Liver (tissue), 9 donors: ENCODE data around the gene HTR3A. TPM values are rescaled to one million over a fixed set of nuclear protein-coding genes. Genes with fewer than 3 reads are reported as not detected.

Experiments used
- DNase-seq: peaks from one replicate; pipeline ENCODE4 v3.0.0-alpha.2; 2017; ENCODE audit warnings: low spot score
- H3K27ac ChIP-seq, 2 donors: one replicate each; pipeline ENCODE4 v1.7.0; 2013; ENCODE audit warnings: inconsistent platforms in 2 of 2, low read length in 2 of 2, control low read depth in 1 of 2, low read depth in 1 of 2, mild to moderate bottlenecking in 1 of 2
- H3K27me3 ChIP-seq, 4 donors: one replicate each; pipeline versions ENCODE4 v1.6.1 to v1.7.0; 2013; ENCODE audit warnings: low read length in 3 of 4, inconsistent platforms in 1 of 4, mild to moderate bottlenecking in 1 of 4, moderate library complexity in 1 of 4; ENCODE audit not compliant: control insufficient read depth in 4 of 4, insufficient read depth in 4 of 4
- H3K36me3 ChIP-seq, 4 donors: one replicate each; pipeline versions ENCODE4 v1.6.1 to v1.7.0; 2013; ENCODE audit warnings: low read length in 3 of 4, mild to moderate bottlenecking in 3 of 4, low read depth in 1 of 4, moderate library complexity in 1 of 4; ENCODE audit not compliant: control insufficient read depth in 4 of 4, insufficient read depth in 3 of 4
- H3K4me1 ChIP-seq, 4 donors: one replicate each; pipeline versions ENCODE4 v1.6.1 to v1.7.0; 2013; ENCODE audit warnings: low read length in 3 of 4, mild to moderate bottlenecking in 3 of 4, moderate library complexity in 1 of 4; ENCODE audit not compliant: control insufficient read depth in 4 of 4, insufficient read depth in 4 of 4
- H3K4me3 ChIP-seq, 3 donors: one replicate each; pipeline versions ENCODE4 v1.6.1 to v1.7.0; 2013; ENCODE audit warnings: low read length in 3 of 3, control low read depth in 1 of 3, low read depth in 1 of 3, mild to moderate bottlenecking in 1 of 3
- H3K9ac ChIP-seq, 2 donors: one replicate each; pipeline ENCODE4 v1.7.0; 2013; ENCODE audit warnings: low read length in 2 of 2, mild to moderate bottlenecking in 2 of 2, moderate library complexity in 2 of 2, control low read depth in 1 of 2, low read depth in 1 of 2
- H3K9me3 ChIP-seq, 4 donors: one replicate each; pipeline versions ENCODE4 v1.6.1 to v1.7.0; 2013; ENCODE audit warnings: low read length in 3 of 4; ENCODE audit not compliant: control insufficient read depth in 4 of 4
- CTCF ChIP-seq: fragments of 150-350 bp; IDR thresholded peaks from 2 replicates; pipeline ENCODE4 v1.5.1; 2017; ENCODE audit warnings: improper control_type of control experiment, low read depth, low read length; ENCODE audit not compliant: missing input control
- EGR1 ChIP-seq, 2 donors: IDR thresholded peaks; 2 replicates each; pipeline ENCODE4 v1.6.1; 2016 to 2018; ENCODE audit warnings: antibody characterized with exemption in 2 of 2, low read depth in 2 of 2
- FOXA1 ChIP-seq: IDR thresholded peaks from 2 replicates; pipeline ENCODE4 v1.6.1; 2016; ENCODE audit warnings: antibody characterized with exemption
- FOXA2 ChIP-seq: IDR thresholded peaks from 2 replicates; pipeline ENCODE4 v1.6.1; 2016; ENCODE audit warnings: antibody characterized with exemption
- HNF4A ChIP-seq, 2 donors: conservative IDR thresholded peaks; 2 replicates each; pipeline ENCODE4 v1.6.1; 2016; ENCODE audit warnings: antibody characterized with exemption in 2 of 2, mild to moderate bottlenecking in 2 of 2
- JUND ChIP-seq, 2 donors: IDR thresholded peaks; 2 replicates each; pipeline ENCODE4 v1.6.1; 2016; ENCODE audit warnings: antibody characterized with exemption in 2 of 2
- MAX ChIP-seq: IDR thresholded peaks from 2 replicates; pipeline ENCODE4 v1.6.1; 2016; ENCODE audit warnings: antibody characterized with exemption
- NR2F2 ChIP-seq: IDR thresholded peaks from 2 replicates; pipeline ENCODE4 v1.6.1; 2016; ENCODE audit warnings: antibody characterized with exemption
- RAD21 ChIP-seq, 2 donors: IDR thresholded peaks; 2 replicates each; pipeline ENCODE4 v1.6.1; 2016; ENCODE audit warnings: antibody characterized with exemption in 2 of 2, mild to moderate bottlenecking in 2 of 2
- REST ChIP-seq: IDR thresholded peaks from 2 replicates; pipeline ENCODE4 v1.6.1; 2016; ENCODE audit warnings: antibody characterized with exemption, mild to moderate bottlenecking
- TAF1 ChIP-seq: conservative IDR thresholded peaks from 2 replicates; pipeline ENCODE4 v1.6.1; 2016; ENCODE audit warnings: antibody characterized with exemption, mild to moderate bottlenecking
- YY1 ChIP-seq: IDR thresholded peaks from 2 replicates; pipeline ENCODE4 v1.6.1; 2016; ENCODE audit warnings: antibody characterized with exemption, mild to moderate bottlenecking
- ZBTB33 ChIP-seq: IDR thresholded peaks from 2 replicates; pipeline ENCODE4 v1.6.1; 2016; ENCODE audit warnings: antibody characterized with exemption
- WGBS: extraction: QIAGEN DNeasy Blood & Tissue Kit; methylation state at CpG from one replicate; pipeline ENCODE4 v1.1.7; 2013; 5-methylcytosine and 5-hydroxymethylcytosine counted together
- polyA plus RNA-seq, 2 donors: library from polyadenylated mRNA; stranded (reverse) in 1 of 2; unstranded in 1 of 2; fragments of 200-250 nt in 1 of 2; fragments of >200 nt in 1 of 2; fragmentation: Nextera tagmentation in 1 of 2; extraction: Ambion mirVana in 1 of 2; gene quantifications; one replicate each; pipeline versions ENCODE4 v1.2.1 to v1.2.3, GENCODE V29; 2013 to 2015
- total RNA-seq, 2 donors: library from RNA; depleted of rRNA; stranded (reverse); fragments of >200 nt; gene quantifications; one replicate each; pipeline ENCODE4 v1.2.3, GENCODE V29; 2014
- donor health status: healthy.
- donor health status: healthy.
- donor health status: healthy.
- donor health status: healthy.
- donor health status: healthy.

HTR3A gene
- total and polyA plus RNA-seq, 4 donors, result not detected

- peaks cover 0 to 6% (median 2%) of the 10 kb centered on the region in 4 donors for H3K4me1 ChIP-seq
- H3K4me3 ChIP-seq, result no peak overlapping the region
- H3K27me3 ChIP-seq, result no peaks in the 10 kb centered on the region
- no peaks in the 10 kb centered on the region for H3K9me3 ChIP-seq
- 33% methylated on average over 7 of the region's 7 CpGs for WGBS
- H3K9ac ChIP-seq, result no peak overlapping the region
- TF ChIP-seq TAF1 (no peak), JUND (IDR thresholded peaks at IDR 0.05) (no peak), FOXA1 (no peak), HNF4A (conservative IDR thresholded peaks at IDR 0.05) (no peak), CTCF (no peak), REST (no peak), FOXA2 (no peak), YY1 (no peak)
- H3K36me3 ChIP-seq, result no peaks in the 10 kb centered on the region
- H3K27ac ChIP-seq, result no peak overlapping the region
- no peak for DNase-seq
These were observed 17.7 kb downstream of the HTR3A start for GRCh38 chr11:113992459-113993110.

GRCh38 chr11:113994077-113994954 is 19.4 kb downstream of the HTR3A start:
- no peaks in the 10 kb centered on the region for H3K36me3 ChIP-seq
- H3K9me3 ChIP-seq, result no peaks in the 10 kb centered on the region
- H3K27me3 ChIP-seq, result no peaks in the 10 kb centered on the region

More at GRCh38 chr11:113994077-113994954, 19.4 kb downstream of the HTR3A start:
- TF ChIP-seq NR2F2, result no peak
- no peak for TF ChIP-seq ZBTB33
- no peak for TF ChIP-seq EGR1 (IDR thresholded peaks at IDR 0.05; ENCODE audit: low read depth in 2 of 2)
- TF ChIP-seq MAX, result no peak
- TF ChIP-seq CTCF, result peak; percentile 63
- TF ChIP-seq RAD21 (IDR thresholded peaks at IDR 0.05), result peak; percentile 82 to 84
- Histone ChIP-seq H3K4me1 (peaks cover 0 to 6% (median 2%) of the 10 kb centered on the region in 4 donors), H3K4me3 (no peak overlapping the region), H3K27ac (no peak overlapping the region), H3K9ac (no peak overlapping the region)
- peak; percentile 37 for DNase-seq
- 3% methylated on average over 6 of the region's 6 CpGs for WGBS
